ENCODE results near the gene LIPC. TPM values are rescaled to one million over a fixed set of nuclear protein-coding genes. Genes with fewer than 3 reads are reported as not detected.
"Not testable (repeated sequence)": the region's sequence is repeated elsewhere in the genome, so short reads cannot be mapped to it uniquely, and the experiment has no call there.

The LIPC gene
- polyA plus RNA-seq, 2 donors: 0.04 to 0.05 TPM

GRCh38 chr15:58594898-58595297 is 163.1 kb downstream of the LIPC start:
- H3K27me3 ChIP-seq (ENCODE audit: control insufficient read depth in 1 of 2, insufficient read depth in 2 of 2, low read length in 2 of 2): no peaks in the 10 kb centered on the region
- H3K4me3 ChIP-seq (ENCODE audit: low read depth in 1 of 2, low read length in 2 of 2): no peak overlapping the region
- H3K36me3 ChIP-seq (ENCODE audit: control insufficient read depth in 2 of 2, insufficient read depth in 2 of 2, low read length in 1 of 2): peaks cover 3% of the 10 kb centered on the region in 2 donors
- no peaks in the 10 kb centered on the region for H3K4me1 ChIP-seq (ENCODE audit: control insufficient read depth in 2 of 2, insufficient read depth in 2 of 2, low read length in 1 of 2)
- H3K9me3 ChIP-seq (ENCODE audit: control insufficient read depth in 2 of 2, insufficient read depth in 1 of 2, low read depth in 1 of 2, low read length in 1 of 2): no peaks in the 10 kb centered on the region
- no peak overlapping the region for H3K27ac ChIP-seq (ENCODE audit: low read depth in 2 of 2, low read length in 1 of 2)
- 91 to 97% methylated on average over 1 of the region's 1 CpG for WGBS, 2 donors

- Histone ChIP-seq H3K36me3 (ENCODE audit: control insufficient read depth in 2 of 2, insufficient read depth in 2 of 2, low read length in 1 of 2) (peaks cover 3% of the 10 kb centered on the region in 2 donors), H3K4me1 (ENCODE audit: control insufficient read depth in 2 of 2, insufficient read depth in 2 of 2, low read length in 1 of 2) (no peaks in the 10 kb centered on the region), H3K9me3 (ENCODE audit: control insufficient read depth in 2 of 2, insufficient read depth in 1 of 2, low read depth in 1 of 2, low read length in 1 of 2) (no peaks in the 10 kb centered on the region), H3K27me3 (ENCODE audit: control insufficient read depth in 1 of 2, insufficient read depth in 2 of 2, low read length in 2 of 2) (no peaks in the 10 kb centered on the region), H3K27ac (ENCODE audit: low read depth in 2 of 2, low read length in 1 of 2) (no peak overlapping the region), H3K4me3 (ENCODE audit: low read depth in 1 of 2, low read length in 2 of 2) (no peak overlapping the region)
- WGBS, 2 donors: 88 to 95% methylated on average over 3 of the region's 3 CpGs
These were observed 163.9 kb downstream of the LIPC start for GRCh38 chr15:58595516-58596263.

GRCh38 chr15:58597943-58598828 is 166.4 kb downstream of the LIPC start:
- no peaks in the 10 kb centered on the region for H3K9me3 ChIP-seq (ENCODE audit: control insufficient read depth in 2 of 2, insufficient read depth in 1 of 2, low read depth in 1 of 2, low read length in 1 of 2)
- H3K36me3 ChIP-seq (ENCODE audit: control insufficient read depth in 2 of 2, insufficient read depth in 2 of 2, low read length in 1 of 2): peaks cover 3% of the 10 kb centered on the region in 2 donors
- H3K4me3 ChIP-seq (ENCODE audit: low read depth in 1 of 2, low read length in 2 of 2): no peak overlapping the region
- no peak overlapping the region for H3K27ac ChIP-seq (ENCODE audit: low read depth in 2 of 2, low read length in 1 of 2)
- H3K4me1 ChIP-seq (ENCODE audit: control insufficient read depth in 2 of 2, insufficient read depth in 2 of 2, low read length in 1 of 2): no peaks in the 10 kb centered on the region
- H3K27me3 ChIP-seq (ENCODE audit: control insufficient read depth in 1 of 2, insufficient read depth in 2 of 2, low read length in 2 of 2): no peaks in the 10 kb centered on the region
- 88 to 93% methylated on average over 4 of the region's 4 CpGs for WGBS, 2 donors

GRCh38 chr15:58598829-58599210 is 167.0 kb downstream of the LIPC start:
- no peaks in the 10 kb centered on the region for H3K4me1 ChIP-seq (ENCODE audit: control insufficient read depth in 2 of 2, insufficient read depth in 2 of 2, low read length in 1 of 2)
- H3K36me3 ChIP-seq (ENCODE audit: control insufficient read depth in 2 of 2, insufficient read depth in 2 of 2, low read length in 1 of 2): peaks cover 3% of the 10 kb centered on the region in 2 donors
- no peak overlapping the region for H3K27ac ChIP-seq (ENCODE audit: low read depth in 2 of 2, low read length in 1 of 2)
- no peaks in the 10 kb centered on the region for H3K27me3 ChIP-seq (ENCODE audit: control insufficient read depth in 1 of 2, insufficient read depth in 2 of 2, low read length in 2 of 2)
- 96 to 97% methylated on average over 4 of the region's 4 CpGs for WGBS, 2 donors
- no peaks in the 10 kb centered on the region for H3K9me3 ChIP-seq (ENCODE audit: control insufficient read depth in 2 of 2, insufficient read depth in 1 of 2, low read depth in 1 of 2, low read length in 1 of 2)
- no peak overlapping the region for H3K4me3 ChIP-seq (ENCODE audit: low read depth in 1 of 2, low read length in 2 of 2)

- Histone ChIP-seq H3K27ac (ENCODE audit: low read depth in 2 of 2, low read length in 1 of 2) (no peak overlapping the region), H3K9me3 (ENCODE audit: control insufficient read depth in 2 of 2, insufficient read depth in 1 of 2, low read depth in 1 of 2, low read length in 1 of 2) (no peaks in the 10 kb centered on the region), H3K4me3 (ENCODE audit: low read depth in 1 of 2, low read length in 2 of 2) (no peak overlapping the region), H3K36me3 (ENCODE audit: control insufficient read depth in 2 of 2, insufficient read depth in 2 of 2, low read length in 1 of 2) (peaks cover 0 to 3% of the 10 kb centered on the region in 2 donors), H3K4me1 (ENCODE audit: control insufficient read depth in 2 of 2, insufficient read depth in 2 of 2, low read length in 1 of 2) (no peaks in the 10 kb centered on the region), H3K27me3 (ENCODE audit: control insufficient read depth in 1 of 2, insufficient read depth in 2 of 2, low read length in 2 of 2) (no peaks in the 10 kb centered on the region)
- WGBS, 2 donors: 79 to 80% methylated on average over 2 of the region's 2 CpGs
These were observed 171.0 kb downstream of the LIPC start for GRCh38 chr15:58602823-58603222.

- not testable (repeated sequence) for H3K9me3 ChIP-seq (ENCODE audit: control insufficient read depth in 2 of 2, insufficient read depth in 1 of 2, low read depth in 1 of 2, low read length in 1 of 2); H3K36me3 ChIP-seq (ENCODE audit: control insufficient read depth in 2 of 2, insufficient read depth in 2 of 2, low read length in 1 of 2); H3K4me1 ChIP-seq (ENCODE audit: control insufficient read depth in 2 of 2, insufficient read depth in 2 of 2, low read length in 1 of 2); H3K4me3 ChIP-seq (ENCODE audit: low read depth in 1 of 2, low read length in 2 of 2); H3K27me3 ChIP-seq (ENCODE audit: control insufficient read depth in 1 of 2, insufficient read depth in 2 of 2, low read length in 2 of 2)
- 93 to 94% methylated on average over 8 of the region's 8 CpGs for WGBS, 2 donors
- H3K27ac ChIP-seq (ENCODE audit: low read depth in 2 of 2, low read length in 1 of 2): peak overlapping the region; percentile 56 to 74
These were observed 172.1 kb downstream of the LIPC start for GRCh38 chr15:58603927-58604326.

GRCh38 chr15:58604455-58604923 is 172.7 kb downstream of the LIPC start:
- no peaks in the 10 kb centered on the region for H3K27me3 ChIP-seq (ENCODE audit: control insufficient read depth in 1 of 2, insufficient read depth in 2 of 2, low read length in 2 of 2)
- H3K27ac ChIP-seq (ENCODE audit: low read depth in 2 of 2, low read length in 1 of 2): peak overlapping the region in 1 of 2 donors; percentile 74
- WGBS, 2 donors: 72 to 79% methylated on average over 4 of the region's 4 CpGs
- no peaks in the 10 kb centered on the region for H3K4me1 ChIP-seq (ENCODE audit: control insufficient read depth in 2 of 2, insufficient read depth in 2 of 2, low read length in 1 of 2)
- no peak overlapping the region for H3K4me3 ChIP-seq (ENCODE audit: low read depth in 1 of 2, low read length in 2 of 2)
- H3K9me3 ChIP-seq (ENCODE audit: control insufficient read depth in 2 of 2, insufficient read depth in 1 of 2, low read depth in 1 of 2, low read length in 1 of 2): no peaks in the 10 kb centered on the region
- H3K36me3 ChIP-seq (ENCODE audit: control insufficient read depth in 2 of 2, insufficient read depth in 2 of 2, low read length in 1 of 2): peaks cover 0 to 2% of the 10 kb centered on the region in 2 donors

GRCh38 chr15:58605931-58606530 is 174.2 kb downstream of the LIPC start:
- 94 to 96% methylated on average over 3 of the region's 3 CpGs for WGBS, 2 donors
- Histone ChIP-seq H3K4me1 (ENCODE audit: control insufficient read depth in 2 of 2, insufficient read depth in 2 of 2, low read length in 1 of 2) (no peaks in the 10 kb centered on the region), H3K9me3 (ENCODE audit: control insufficient read depth in 2 of 2, insufficient read depth in 1 of 2, low read depth in 1 of 2, low read length in 1 of 2) (no peaks in the 10 kb centered on the region), H3K4me3 (ENCODE audit: low read depth in 1 of 2, low read length in 2 of 2) (no peak overlapping the region), H3K27me3 (ENCODE audit: control insufficient read depth in 1 of 2, insufficient read depth in 2 of 2, low read length in 2 of 2) (no peaks in the 10 kb centered on the region), H3K36me3 (ENCODE audit: control insufficient read depth in 2 of 2, insufficient read depth in 2 of 2, low read length in 1 of 2) (peaks cover 0 to 2% of the 10 kb centered on the region in 2 donors), H3K27ac (ENCODE audit: low read depth in 2 of 2, low read length in 1 of 2) (no peak overlapping the region)

- Histone ChIP-seq H3K36me3 (ENCODE audit: control insufficient read depth in 2 of 2, insufficient read depth in 2 of 2, low read length in 1 of 2) (peaks cover 0 to 2% of the 10 kb centered on the region in 2 donors), H3K27me3 (ENCODE audit: control insufficient read depth in 1 of 2, insufficient read depth in 2 of 2, low read length in 2 of 2) (no peaks in the 10 kb centered on the region), H3K27ac (ENCODE audit: low read depth in 2 of 2, low read length in 1 of 2) (no peak overlapping the region), H3K4me1 (ENCODE audit: control insufficient read depth in 2 of 2, insufficient read depth in 2 of 2, low read length in 1 of 2) (no peaks in the 10 kb centered on the region), H3K9me3 (ENCODE audit: control insufficient read depth in 2 of 2, insufficient read depth in 1 of 2, low read depth in 1 of 2, low read length in 1 of 2) (no peaks in the 10 kb centered on the region), H3K4me3 (ENCODE audit: low read depth in 1 of 2, low read length in 2 of 2) (no peak overlapping the region)
- 97% methylated on average over 4 of the region's 4 CpGs for WGBS, 2 donors
These were observed 174.8 kb downstream of the LIPC start for GRCh38 chr15:58606577-58607080.
